Kasumi-1 (cell line): ENCODE results near the gene BRD3OS.

Experiments
- DNase-seq, 2 experiments: peaks; one replicate each; lab custom pipeline; 2025; lab: John Stamatoyannopoulos, UW

Gene BRD3OS

GRCh38 chr9:134034215-134035040 lies 9.1 kb downstream of the BRD3OS start:
- no peak for DNase-seq

DNA sequence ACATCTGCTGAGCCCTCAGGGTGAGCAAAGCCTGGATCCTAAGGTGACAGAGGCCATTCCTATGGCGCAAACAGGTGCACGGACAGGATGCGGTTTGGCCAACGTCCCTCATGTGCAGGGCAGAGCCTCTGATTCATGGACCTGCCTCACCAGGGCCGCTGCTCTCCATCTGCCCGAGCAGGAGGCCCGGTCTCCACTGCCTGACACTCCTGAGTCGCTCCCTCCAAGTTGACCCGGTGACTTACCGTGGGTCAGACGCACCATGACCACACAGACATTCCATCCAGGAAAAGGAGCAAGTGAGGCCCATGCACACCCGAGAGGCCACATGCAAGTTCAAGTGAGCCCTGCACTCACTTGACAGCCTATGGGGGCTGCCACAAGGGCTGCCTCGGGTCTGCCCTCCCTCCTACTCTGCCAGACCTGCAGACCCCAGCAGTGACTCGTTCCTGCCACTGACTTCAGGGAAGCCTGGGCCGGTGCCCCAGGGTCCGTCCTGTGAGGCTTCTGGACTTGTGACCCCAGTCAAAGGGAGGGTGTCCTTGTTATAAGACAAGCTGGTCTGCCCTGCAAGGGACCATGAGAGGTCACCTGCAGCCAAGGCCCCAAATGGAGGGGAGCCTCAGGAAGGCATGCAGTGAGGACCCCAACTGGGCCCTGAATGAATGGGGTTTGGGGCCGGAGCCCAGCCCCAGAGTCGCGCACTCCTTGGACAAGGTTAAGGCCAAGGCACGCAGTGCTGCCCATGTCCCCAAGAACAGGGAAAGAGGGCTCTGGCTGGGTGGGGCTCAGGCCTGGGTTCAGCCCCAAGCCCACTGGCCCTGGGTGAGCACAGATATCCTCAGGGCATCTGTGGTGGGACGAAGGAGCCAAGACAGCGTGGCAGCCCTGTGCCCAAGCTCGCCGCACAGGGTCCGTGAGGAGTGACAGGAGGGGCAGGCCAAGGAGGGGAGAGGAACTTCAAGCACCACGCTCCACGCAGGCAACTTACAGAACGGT lies 10.1 kb downstream of the BRD3OS start:
- DNase-seq = no peak

GRCh38 chr9:134036130-134036529 lies 10.8 kb downstream of the BRD3OS start:
- DNase-seq = no peak

DNA sequence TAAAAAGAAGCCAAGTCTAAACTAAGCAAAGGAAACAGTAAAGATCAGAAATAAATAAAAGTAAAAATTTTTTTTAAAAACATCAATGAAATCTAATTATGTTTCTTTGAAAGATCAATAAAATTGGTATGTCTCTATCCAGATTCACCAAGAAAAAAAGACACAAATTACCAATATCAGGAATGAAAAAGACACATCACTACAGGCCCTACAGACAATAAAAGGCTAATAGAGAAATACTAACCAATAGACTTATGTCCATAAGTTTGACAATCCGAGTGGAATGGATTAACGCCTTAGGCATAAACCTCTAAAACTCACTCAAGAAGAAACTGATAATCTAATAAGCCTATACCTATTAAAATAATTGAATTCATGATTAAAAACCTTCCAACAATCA lies 12.4 kb downstream of the BRD3OS start:
- DNase-seq = no peak

DNA sequence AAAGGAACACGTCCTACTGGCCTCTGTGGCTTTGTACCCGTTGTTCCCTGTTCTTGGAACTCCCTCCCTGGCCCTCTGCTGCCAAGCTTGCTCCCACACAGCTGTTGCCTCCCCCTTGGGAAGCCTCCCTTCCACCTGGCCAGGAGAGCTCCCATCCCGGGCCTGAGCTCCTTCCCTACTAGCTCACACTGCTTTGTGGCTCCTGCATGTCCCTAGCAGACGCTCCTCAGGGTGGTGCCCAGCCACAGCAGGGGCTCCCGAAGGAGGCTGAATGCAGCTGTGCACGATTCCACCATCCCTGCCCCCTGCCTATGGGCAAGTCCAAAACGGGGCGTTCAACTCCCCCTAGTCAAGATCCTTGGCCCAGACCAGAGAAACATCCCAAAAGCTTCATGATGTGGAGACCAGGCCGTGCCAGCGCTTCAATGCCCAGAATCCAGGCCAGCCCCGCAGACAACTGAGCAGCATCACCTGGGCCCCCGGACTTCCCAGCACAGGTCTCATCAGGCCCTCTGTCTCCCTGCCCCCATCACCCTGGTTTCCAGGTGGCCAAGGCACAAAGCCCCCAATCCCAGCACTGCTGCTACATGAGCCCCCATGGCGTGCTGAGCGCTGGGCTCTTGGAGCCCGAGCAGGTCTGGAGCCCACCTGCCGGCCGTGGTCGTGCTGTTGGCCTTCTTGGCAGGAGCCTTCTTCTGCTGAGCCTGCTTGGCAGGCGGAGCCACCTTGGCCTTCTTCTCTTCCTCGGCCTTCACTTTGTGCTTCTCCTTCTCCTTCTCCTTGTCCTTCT lies 14.3 kb downstream of the BRD3OS start:
- no peak for DNase-seq

- no peak for DNase-seq
Measured at GRCh38 chr9:134040176-134040565, 14.9 kb downstream of the BRD3OS start.

DNA sequence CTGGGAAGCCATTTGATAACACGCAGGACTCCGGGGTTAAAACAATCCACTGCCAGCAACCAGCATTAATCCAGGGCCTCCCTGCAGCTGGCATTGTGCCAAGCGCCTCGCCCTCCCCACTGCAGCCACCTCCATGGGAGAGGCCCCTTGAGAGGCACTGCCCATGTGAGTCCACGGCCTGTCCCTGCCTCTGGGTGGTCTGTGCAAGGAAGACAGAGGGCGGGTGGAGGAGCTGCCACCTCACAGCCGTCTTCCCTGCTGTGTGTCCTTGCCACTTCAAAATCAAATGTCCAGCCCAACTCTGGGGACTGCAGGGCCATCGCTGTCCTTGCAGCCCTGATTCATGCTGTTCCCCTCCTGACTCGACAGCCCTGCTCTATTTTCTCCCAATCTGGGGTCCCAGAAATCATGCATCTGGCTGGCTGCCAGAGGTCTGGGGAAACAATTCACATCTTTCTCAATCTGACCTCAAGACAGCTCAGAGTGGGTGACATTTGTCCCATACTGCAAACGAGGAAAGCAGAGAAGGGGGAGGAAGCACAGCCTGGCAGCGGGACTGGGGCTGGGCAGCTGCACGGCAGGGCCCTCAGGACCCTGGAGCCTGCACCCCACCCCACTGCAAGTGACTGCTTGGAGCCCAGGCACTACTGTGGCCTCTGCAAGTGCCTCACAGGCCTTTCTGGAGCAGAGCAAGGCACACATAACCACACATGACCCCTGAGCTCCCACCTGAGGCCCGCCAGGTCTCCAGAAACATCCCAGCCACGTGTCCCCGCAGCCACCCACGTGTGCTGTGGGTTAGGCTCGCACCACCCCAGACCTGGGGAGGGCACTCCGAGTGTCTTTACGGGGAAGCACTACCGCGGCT lies 15.7 kb downstream of the BRD3OS start:
- no peak for DNase-seq

DNA sequence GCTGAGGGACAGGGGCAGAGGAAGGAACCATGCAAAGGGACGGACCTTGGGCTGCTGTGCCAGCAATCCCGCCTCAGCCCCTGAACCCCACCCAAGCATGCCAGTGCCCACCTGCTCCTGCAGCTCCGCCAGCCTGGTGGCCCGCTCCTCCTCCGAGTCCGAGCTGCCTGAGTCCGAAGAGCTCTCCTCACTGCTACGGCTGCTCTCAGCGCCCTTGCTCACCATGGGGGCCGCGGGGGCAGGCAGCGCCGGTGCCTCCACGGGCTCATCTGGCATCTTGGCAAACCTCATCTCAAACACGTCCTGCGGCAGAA lies 16.3 kb downstream of the BRD3OS start:
- DNase-seq = no peak

DNA sequence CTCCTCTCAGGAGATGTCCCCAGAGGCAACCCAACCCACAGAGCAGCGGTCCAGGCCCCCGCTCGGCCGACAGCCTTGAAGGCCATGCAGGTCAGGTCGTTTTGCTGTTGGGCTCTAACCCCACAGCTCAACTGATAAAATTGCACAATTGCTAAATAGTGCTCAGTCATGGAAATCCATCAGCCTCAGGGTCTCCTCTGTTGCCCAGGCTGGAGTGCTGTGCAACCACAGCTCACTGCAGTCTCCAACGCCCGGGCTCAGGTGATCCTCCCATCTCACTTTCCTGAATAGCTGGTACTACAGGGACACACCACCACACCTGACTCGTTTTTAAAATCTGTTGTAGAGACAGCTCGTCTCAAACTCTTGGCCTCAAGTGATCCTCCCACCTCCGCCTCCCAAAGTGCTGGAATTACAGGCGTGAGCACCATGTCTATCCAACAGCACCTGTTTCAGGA lies 18.3 kb downstream of the BRD3OS start:
- DNase-seq = no peak

- DNase-seq = no peak
Measured at GRCh38 chr9:134044944-134045343, 19.7 kb downstream of the BRD3OS start.

DNA sequence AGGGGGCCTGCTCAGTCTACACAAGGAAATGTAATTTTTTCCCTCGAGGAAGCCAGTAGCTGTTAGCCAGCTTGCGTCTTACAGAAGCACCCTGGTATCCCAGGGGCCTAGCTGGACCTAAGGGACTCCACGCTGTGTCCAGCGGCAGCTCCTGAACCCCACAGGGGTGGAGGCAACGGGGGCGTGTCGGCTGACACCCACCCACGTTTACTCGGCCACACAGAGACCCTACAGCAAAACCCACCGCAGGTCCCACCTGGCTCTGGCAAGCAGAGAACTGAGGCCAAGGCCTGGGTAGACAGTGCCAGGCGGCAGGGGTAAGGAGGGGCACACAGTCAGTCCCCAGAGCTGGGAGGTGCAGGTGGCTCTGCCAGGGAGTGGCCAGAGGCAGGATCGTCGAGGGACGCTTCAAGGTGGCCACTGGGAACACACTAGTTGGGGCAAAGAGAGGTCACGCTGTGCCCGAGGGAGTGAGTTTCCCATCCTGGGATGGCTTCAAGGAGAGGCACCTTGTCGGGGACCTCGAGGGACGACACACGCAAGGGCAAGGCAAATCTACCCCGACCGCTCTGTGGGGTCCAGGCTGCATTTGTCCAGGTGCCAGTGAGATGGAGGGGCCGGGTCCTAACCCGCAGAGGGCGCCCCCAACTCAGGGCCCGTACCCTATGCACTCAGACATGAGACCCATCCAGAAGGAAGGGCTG lies 20.7 kb downstream of the BRD3OS start:
- DNase-seq = no peak

GRCh38 chr9:134046894-134047681 lies 21.8 kb downstream of the BRD3OS start:
- no peak for DNase-seq

DNA sequence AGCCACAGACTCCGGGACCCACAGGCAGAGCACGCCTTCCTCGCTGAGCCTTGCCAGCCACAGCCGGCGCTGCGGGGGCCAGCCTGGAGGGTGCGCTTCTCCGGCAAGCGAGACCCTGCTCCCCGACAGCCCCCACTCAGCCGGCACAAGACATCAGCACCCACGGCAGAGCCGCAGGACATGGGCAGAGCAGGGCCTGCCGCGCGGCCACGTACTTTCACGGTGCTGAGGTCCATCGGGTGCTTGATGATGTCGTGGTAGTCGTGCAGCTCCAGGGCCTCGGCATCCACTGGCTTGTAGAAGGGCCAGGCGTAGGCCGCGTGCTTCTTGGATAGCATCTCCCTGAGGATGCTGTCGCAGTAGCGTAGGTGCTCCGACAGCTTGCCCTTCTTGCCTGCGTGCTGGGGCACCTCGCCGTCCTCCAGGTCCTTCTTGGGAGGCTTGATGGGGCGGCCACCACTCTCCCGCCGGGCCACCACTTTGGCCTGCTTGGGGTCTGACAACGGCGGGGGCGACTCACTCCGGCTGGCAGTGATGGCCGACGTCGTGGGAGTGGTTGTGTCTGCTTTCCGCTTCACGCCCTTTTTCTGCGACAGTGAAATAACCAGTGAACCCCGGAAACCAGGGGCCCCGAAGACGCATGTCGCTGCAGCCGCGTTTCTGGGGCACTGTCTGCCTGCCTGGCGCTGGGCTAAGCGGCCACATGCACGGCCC lies 22.7 kb downstream of the BRD3OS start:
- no peak for DNase-seq

DNA sequence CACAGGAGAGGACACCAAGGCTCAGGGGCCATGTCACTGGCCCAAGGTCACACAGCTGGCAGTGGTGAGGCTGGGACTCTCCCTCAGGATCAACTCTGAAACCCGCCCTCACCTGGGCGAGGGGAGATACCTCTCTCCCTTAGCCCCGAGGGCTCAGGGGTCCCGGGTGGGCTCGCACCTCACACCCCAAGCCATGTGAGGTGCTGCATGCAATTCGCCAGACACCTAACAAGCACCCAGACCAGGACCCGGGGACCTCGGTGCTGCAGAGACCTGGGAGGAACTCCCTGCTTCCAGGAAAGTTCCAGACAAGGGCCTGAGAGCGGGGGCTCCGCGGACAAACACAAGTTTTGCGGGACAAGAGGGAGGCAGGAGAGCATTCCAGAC lies 23.3 kb downstream of the BRD3OS start:
- no peak for DNase-seq

DNA sequence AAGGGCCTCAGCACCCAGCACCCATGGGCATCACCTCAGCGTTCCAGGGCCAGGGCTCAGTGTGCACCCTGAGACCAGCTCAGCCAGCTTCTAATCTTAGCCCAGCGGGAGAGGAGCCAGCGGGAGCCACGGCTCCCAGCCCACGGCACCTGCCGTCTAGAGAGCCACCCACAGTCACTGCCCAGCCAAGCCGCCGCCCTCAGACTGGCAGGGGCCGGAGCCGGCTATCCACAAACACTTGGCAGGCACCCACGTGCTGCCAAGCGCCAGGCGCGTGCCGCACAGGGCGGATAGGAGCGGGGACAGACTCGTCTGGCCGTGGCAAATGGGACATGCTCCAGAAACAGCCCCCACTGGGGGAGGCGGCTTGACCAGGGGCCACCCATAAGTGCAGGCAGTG lies 24.0 kb downstream of the BRD3OS start:
- no peak for DNase-seq

GRCh38 chr9:134049772-134050588 lies 24.7 kb downstream of the BRD3OS start:
- DNase-seq = no peak

DNA sequence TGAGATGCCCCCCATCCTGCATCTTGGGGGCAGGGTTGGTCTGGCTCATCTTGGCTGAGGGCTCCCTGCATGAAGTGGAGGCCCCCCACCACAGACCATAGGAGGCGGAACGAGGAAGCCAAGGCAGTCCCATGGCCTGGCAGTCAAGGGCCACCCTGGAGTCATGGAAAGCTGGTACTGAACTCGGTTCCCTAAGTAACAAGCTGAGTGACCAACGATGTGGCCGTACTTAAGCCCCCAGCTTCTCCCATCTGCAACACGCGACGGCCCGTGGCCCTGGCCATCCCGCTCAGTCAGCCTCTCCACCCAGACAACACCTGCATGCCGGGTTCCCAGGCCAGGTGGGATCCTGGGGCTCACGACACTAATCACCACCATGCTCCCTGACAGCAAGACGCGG lies 25.4 kb downstream of the BRD3OS start:
- DNase-seq = no peak

DNA sequence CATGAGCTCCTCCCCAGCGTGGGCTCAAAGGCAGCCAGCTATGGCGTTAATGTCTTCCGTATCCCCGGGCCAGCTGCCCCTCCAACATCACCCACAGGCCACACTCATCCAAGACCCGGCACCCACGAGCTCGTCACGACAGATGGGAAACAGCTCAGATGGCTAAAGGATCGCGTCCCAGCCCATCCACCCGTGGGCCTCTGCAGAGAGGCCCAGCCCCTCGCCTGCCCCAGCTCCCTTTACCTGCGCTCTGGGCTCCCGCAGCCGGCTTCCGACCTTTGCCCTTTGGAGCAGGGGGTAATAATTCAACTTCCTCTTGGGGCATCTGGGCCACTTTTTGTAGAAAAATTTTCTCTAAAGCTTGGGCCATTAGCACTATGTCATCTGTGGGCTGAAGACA lies 26.0 kb downstream of the BRD3OS start:
- no peak for DNase-seq
